ENCODE results near the gene PRSS22.

DNA sequence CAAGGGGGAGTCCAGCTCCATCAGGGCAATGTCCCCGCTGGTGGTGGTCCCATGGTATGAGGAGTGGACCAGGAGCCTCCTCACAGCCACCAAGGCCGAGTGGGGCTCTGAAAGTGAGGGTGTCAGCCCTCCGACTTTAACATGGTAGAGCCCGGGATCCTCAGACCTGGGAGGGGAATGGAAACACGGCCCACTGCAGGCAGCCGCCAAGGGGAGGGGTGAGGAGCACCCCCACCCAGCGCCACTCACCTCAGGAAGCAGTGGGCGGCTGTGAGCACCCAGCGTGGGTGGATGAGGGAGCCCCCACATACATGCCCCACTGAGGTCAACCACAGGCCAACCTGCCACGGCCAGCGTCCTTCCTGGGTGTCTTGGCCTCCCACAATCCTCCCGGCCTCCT is 17.1 kb downstream of the PRSS22 start:
- TF ChIP-seq, protein P1, sequence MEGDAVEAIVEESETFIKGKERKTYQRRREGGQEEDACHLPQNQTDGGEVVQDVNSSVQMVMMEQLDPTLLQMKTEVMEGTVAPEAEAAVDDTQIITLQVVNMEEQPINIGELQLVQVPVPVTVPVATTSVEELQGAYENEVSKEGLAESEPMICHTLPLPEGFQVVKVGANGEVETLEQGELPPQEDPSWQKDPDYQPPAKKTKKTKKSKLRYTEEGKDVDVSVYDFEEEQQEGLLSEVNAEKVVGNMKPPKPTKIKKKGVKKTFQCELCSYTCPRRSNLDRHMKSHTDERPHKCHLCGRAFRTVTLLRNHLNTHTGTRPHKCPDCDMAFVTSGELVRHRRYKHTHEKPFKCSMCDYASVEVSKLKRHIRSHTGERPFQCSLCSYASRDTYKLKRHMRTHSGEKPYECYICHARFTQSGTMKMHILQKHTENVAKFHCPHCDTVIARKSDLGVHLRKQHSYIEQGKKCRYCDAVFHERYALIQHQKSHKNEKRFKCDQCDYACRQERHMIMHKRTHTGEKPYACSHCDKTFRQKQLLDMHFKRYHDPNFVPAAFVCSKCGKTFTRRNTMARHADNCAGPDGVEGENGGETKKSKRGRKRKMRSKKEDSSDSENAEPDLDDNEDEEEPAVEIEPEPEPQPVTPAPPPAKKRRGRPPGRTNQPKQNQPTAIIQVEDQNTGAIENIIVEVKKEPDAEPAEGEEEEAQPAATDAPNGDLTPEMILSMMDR (IDR thresholded peaks at IDR 0.05; ENCODE audit: low read length), result no peak
- no peak for TF ChIP-seq EZH2phosphoT487 (IDR thresholded peaks at IDR 0.05; ENCODE audit: low read length)
- TF ChIP-seq EZH2 (optimal IDR thresholded peaks at IDR 0.05; ENCODE audit: low read depth, low read length), result no peak
